Liver (tissue), 3 donors: Measurements from ENCODE around the gene FMN2.

ENCODE experiments used
- EGR1 ChIP-seq, 2 donors: IDR thresholded peaks; 2 replicates each; pipeline ENCODE4 v1.6.1; 2016 to 2018; ENCODE audit warnings: antibody characterized with exemption in 2 of 2, low read depth in 2 of 2
- GABPA ChIP-seq, 2 donors: IDR thresholded peaks in 1 of 2; conservative IDR thresholded peaks in 1 of 2; 2 replicates each; pipeline ENCODE4 v1.6.1; 2016; ENCODE audit warnings: antibody characterized with exemption in 2 of 2, mild to moderate bottlenecking in 1 of 2, moderate library complexity in 1 of 2
- JUND ChIP-seq, 2 donors: IDR thresholded peaks; 2 replicates each; pipeline ENCODE4 v1.6.1; 2016; ENCODE audit warnings: antibody characterized with exemption in 2 of 2
- RAD21 ChIP-seq, 2 donors: IDR thresholded peaks; 2 replicates each; pipeline ENCODE4 v1.6.1; 2016; ENCODE audit warnings: antibody characterized with exemption in 2 of 2, mild to moderate bottlenecking in 2 of 2
- SP1 ChIP-seq: IDR thresholded peaks from 2 replicates; pipeline ENCODE4 v1.6.1; 2018; ENCODE audit warnings: antibody characterized with exemption, mild to moderate bottlenecking
- YY1 ChIP-seq: IDR thresholded peaks from 2 replicates; pipeline ENCODE4 v1.6.1; 2016; ENCODE audit warnings: antibody characterized with exemption, mild to moderate bottlenecking
- TF ChIP-seq, protein P1 (sequence below): fragments of 150-350 bp; IDR thresholded peaks from 2 replicates; pipeline ENCODE4 v1.5.1; 2017; ENCODE audit warnings: improper control_type of control experiment, low read depth, low read length; ENCODE audit not compliant: missing input control
- TF ChIP-seq, protein P2 (sequence below): IDR thresholded peaks from 2 replicates; pipeline ENCODE4 v1.6.1; 2016; ENCODE audit warnings: antibody characterized with exemption, mild to moderate bottlenecking
- TF ChIP-seq, protein P3 (sequence below): IDR thresholded peaks from 2 replicates; pipeline ENCODE4 v1.6.1; 2016; ENCODE audit warnings: antibody characterized with exemption
- TF ChIP-seq, protein P4 (sequence below): IDR thresholded peaks from 2 replicates; pipeline ENCODE4 v1.6.1; 2016; ENCODE audit warnings: antibody characterized with exemption
- donor health status: healthy.
- donor health status: healthy.

DNA sequence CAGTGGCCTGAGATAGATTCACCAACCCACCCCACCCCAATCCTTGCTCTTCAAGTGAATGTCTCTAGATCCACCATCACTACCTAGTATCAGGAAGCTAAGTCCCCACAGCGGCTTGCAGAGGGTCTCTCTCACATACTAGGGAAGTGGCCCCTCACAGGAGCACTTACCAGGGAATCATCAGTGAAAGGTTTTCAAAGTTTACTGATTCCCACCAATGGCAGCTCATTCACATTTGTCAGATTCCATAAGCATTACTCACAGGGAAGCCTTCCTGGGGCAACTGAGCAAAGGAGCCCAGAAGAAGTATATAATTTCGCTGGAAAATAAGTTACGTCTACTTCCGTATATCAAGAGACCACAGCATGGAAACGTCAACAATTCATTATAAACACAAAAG, 399.5 kb downstream of the FMN2 start:
- TF ChIP-seq JUND (IDR thresholded peaks at IDR 0.05), result no peak
- TF ChIP-seq, protein P1, sequence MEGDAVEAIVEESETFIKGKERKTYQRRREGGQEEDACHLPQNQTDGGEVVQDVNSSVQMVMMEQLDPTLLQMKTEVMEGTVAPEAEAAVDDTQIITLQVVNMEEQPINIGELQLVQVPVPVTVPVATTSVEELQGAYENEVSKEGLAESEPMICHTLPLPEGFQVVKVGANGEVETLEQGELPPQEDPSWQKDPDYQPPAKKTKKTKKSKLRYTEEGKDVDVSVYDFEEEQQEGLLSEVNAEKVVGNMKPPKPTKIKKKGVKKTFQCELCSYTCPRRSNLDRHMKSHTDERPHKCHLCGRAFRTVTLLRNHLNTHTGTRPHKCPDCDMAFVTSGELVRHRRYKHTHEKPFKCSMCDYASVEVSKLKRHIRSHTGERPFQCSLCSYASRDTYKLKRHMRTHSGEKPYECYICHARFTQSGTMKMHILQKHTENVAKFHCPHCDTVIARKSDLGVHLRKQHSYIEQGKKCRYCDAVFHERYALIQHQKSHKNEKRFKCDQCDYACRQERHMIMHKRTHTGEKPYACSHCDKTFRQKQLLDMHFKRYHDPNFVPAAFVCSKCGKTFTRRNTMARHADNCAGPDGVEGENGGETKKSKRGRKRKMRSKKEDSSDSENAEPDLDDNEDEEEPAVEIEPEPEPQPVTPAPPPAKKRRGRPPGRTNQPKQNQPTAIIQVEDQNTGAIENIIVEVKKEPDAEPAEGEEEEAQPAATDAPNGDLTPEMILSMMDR, result no peak
- no peak for TF ChIP-seq GABPA (IDR thresholded peaks at IDR 0.05 in 1 of 2, conservative IDR thresholded peaks at IDR 0.05 in 1 of 2)
- TF ChIP-seq, protein P2, sequence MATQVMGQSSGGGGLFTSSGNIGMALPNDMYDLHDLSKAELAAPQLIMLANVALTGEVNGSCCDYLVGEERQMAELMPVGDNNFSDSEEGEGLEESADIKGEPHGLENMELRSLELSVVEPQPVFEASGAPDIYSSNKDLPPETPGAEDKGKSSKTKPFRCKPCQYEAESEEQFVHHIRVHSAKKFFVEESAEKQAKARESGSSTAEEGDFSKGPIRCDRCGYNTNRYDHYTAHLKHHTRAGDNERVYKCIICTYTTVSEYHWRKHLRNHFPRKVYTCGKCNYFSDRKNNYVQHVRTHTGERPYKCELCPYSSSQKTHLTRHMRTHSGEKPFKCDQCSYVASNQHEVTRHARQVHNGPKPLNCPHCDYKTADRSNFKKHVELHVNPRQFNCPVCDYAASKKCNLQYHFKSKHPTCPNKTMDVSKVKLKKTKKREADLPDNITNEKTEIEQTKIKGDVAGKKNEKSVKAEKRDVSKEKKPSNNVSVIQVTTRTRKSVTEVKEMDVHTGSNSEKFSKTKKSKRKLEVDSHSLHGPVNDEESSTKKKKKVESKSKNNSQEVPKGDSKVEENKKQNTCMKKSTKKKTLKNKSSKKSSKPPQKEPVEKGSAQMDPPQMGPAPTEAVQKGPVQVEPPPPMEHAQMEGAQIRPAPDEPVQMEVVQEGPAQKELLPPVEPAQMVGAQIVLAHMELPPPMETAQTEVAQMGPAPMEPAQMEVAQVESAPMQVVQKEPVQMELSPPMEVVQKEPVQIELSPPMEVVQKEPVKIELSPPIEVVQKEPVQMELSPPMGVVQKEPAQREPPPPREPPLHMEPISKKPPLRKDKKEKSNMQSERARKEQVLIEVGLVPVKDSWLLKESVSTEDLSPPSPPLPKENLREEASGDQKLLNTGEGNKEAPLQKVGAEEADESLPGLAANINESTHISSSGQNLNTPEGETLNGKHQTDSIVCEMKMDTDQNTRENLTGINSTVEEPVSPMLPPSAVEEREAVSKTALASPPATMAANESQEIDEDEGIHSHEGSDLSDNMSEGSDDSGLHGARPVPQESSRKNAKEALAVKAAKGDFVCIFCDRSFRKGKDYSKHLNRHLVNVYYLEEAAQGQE, result no peak
- TF ChIP-seq RAD21 (IDR thresholded peaks at IDR 0.05), result no peak
- TF ChIP-seq SP1, result no peak
- TF ChIP-seq, protein P3, sequence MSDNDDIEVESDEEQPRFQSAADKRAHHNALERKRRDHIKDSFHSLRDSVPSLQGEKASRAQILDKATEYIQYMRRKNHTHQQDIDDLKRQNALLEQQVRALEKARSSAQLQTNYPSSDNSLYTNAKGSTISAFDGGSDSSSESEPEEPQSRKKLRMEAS, result no peak
- no peak for TF ChIP-seq EGR1 (IDR thresholded peaks at IDR 0.05; ENCODE audit: low read depth in 2 of 2)
- TF ChIP-seq YY1, result no peak
- TF ChIP-seq, protein P4, sequence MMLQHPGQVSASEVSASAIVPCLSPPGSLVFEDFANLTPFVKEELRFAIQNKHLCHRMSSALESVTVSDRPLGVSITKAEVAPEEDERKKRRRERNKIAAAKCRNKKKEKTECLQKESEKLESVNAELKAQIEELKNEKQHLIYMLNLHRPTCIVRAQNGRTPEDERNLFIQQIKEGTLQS, result no peak
